Activated CD4-positive, alpha-beta T cell treated with anti-CD3 and anti-CD28 coated beads, Interleukin-2, amount 50 U/mL, for 1 hour (primary cell): ENCODE results near the gene ATG2A.

Experiments
- DNase-seq: peaks from one replicate; pipeline ENCODE4 v3.0.0-alpha.2; 2020

Gene ATG2A

GRCh38 chr11:64883575-64883974, 33.4 kb downstream of the ATG2A start:
- no peak for DNase-seq

GRCh38 chr11:64882243-64882642, 34.8 kb downstream of the ATG2A start:
- no peak for DNase-seq

GRCh38 chr11:64881476-64881875, 35.5 kb downstream of the ATG2A start:
- DNase-seq = no peak

GRCh38 chr11:64880240-64881001, 36.6 kb downstream of the ATG2A start:
- DNase-seq = no peak

- DNase-seq = no peak
Measured at GRCh38 chr11:64879244-64879900, 37.6 kb downstream of the ATG2A start.

- DNase-seq = peak; percentile 99
Measured at GRCh38 chr11:64878494-64879243, 38.3 kb downstream of the ATG2A start, which contains the start of gene EHD1. EHD1 (minus strand) TSS chr11:64878621; CDS start chr11:64878464, 157 bp downstream.

GRCh38 chr11:64878223-64878493, 38.9 kb downstream of the ATG2A start:
- no peak for DNase-seq

GRCh38 chr11:64877390-64878222, 39.4 kb downstream of the ATG2A start:
- no peak for DNase-seq

GRCh38 chr11:64876835-64877341, 40.1 kb downstream of the ATG2A start:
- no peak for DNase-seq

GRCh38 chr11:64876229-64876750, 40.7 kb downstream of the ATG2A start:
- no peak for DNase-seq

- DNase-seq = no peak
Measured at GRCh38 chr11:64875369-64876228, 41.4 kb downstream of the ATG2A start.

GRCh38 chr11:64874308-64875240, 42.4 kb downstream of the ATG2A start:
- DNase-seq = no peak

GRCh38 chr11:64872790-64873488, 44.1 kb downstream of the ATG2A start:
- DNase-seq = no peak

GRCh38 chr11:64871492-64871891, 45.5 kb downstream of the ATG2A start:
- DNase-seq = no peak

- DNase-seq = no peak
Measured at GRCh38 chr11:64870893-64871466, 46.0 kb downstream of the ATG2A start.

- DNase-seq = no peak
Measured at GRCh38 chr11:64870176-64870892, 46.7 kb downstream of the ATG2A start.

- DNase-seq = no peak
Measured at GRCh38 chr11:64869571-64870175, 47.3 kb downstream of the ATG2A start.

GRCh38 chr11:64868904-64869570, 48.0 kb downstream of the ATG2A start:
- DNase-seq = no peak
